Thyroid gland (tissue), 4 donors: Measurements from ENCODE around the gene RHBDL1. TPM values are rescaled to one million over a fixed set of nuclear protein-coding genes. Genes with fewer than 3 reads are reported as not detected.
"Not testable (repeated sequence)": the region's sequence is repeated elsewhere in the genome, so short reads cannot be mapped to it uniquely, and the experiment has no call there.

Experiments used
- DNase-seq, 2 donors: peaks; one replicate each; pipeline ENCODE4 v3.0.0-alpha.2; 2019
- H3K27ac ChIP-seq, 3 donors: fragments of 200-600 bp; sonication (generic); 1 replicate in 2 of 3; 2 replicates in 1 of 3; pipeline ENCODE4 v1.5.1; 2016 to 2019; ENCODE audit warnings: mild to moderate bottlenecking in 1 of 3, moderate library complexity in 1 of 3
- H3K27me3 ChIP-seq: fragments of 200-600 bp; sonication (generic); one replicate; pipeline ENCODE4 v1.5.1; 2019
- H3K36me3 ChIP-seq, 2 donors: fragments of 200-600 bp; sonication (generic); one replicate each; pipeline ENCODE4 v1.5.1; 2016 to 2019
- H3K4me1 ChIP-seq, 2 donors: fragments of 200-600 bp; sonication (generic); one replicate each; pipeline ENCODE4 v1.5.1; 2017 to 2019
- H3K4me3 ChIP-seq, 3 donors: fragments of 200-600 bp; sonication (generic); replicated peaks in 1 of 3; 1 replicate in 2 of 3; 2 replicates in 1 of 3; pipeline ENCODE4 v1.5.1; 2016; ENCODE audit warnings: mild to moderate bottlenecking in 1 of 3
- H3K9me3 ChIP-seq: fragments of 200-600 bp; sonication (generic); one replicate; pipeline ENCODE4 v1.5.1; 2017
- CTCF ChIP-seq, 6 experiments: fragments of 200-600 bp in 3 of 6; fragments of 450-650 bp in 3 of 6; sonication (generic) in 3 of 6; IDR thresholded peaks; one replicate each; pipeline ENCODE4 v1.5.1; 2016 to 2019; ENCODE audit warnings: antibody characterized with exemption in 6 of 6, mild to moderate bottlenecking in 2 of 6, inconsistent platforms in 1 of 6, moderate library complexity in 1 of 6
- POLR2A ChIP-seq, 2 donors: fragments of 450-650 bp; IDR thresholded peaks; one replicate each; pipeline ENCODE4 v1.6.1; 2017; ENCODE audit warnings: antibody characterized with exemption in 2 of 2, mild to moderate bottlenecking in 2 of 2, moderate library complexity in 1 of 2
- WGBS, 2 donors: methylation state at CpG; one replicate each; pipeline ENCODE4 v1.1.5; 2017; 5-methylcytosine and 5-hydroxymethylcytosine counted together
- intact Hi-C: fragments of 100-400 bp; cut with DNase I; formaldehyde crosslinking; loops from one replicate; pipeline ENCODE4 v1.15.1; 2023
- total RNA-seq, 4 donors: library from RNA; depleted of rRNA; stranded (reverse); fragments of >200 nt; gene quantifications; one replicate each; pipeline ENCODE4 v1.2.3, GENCODE V29; 2016

Gene RHBDL1
- total RNA-seq, 4 donors from 2014 or later: 0.27 to 0.63 (median 0.56) TPM; not detected in 1

DNA sequence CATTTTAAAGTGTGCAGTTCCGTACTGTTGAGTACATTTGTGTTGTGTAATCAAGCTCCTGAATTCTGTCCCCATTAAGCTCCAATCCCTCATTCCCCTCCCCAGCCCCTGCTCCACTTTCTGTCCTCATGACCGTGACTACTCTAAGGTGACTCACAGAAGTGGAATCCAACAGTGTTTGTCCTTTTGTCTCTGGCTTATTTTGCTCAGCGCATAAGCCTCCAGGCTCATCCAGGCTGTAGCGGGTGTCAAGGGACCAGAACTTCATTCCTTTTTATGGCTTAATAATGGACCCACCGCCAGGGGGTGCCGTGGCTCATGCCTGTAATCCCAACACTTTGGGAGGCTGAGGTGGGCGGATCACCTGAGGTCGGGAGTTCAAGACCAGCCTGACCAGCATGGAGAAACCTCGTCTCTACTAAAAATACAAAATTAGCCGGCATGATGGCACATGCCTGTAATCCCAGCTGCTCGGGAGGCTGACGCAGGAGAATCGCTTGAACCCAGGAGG is 37.3 kb downstream of the RHBDL1 start:
- H3K27ac ChIP-seq, H3K36me3 ChIP-seq, DNase-seq, H3K4me3 ChIP-seq, H3K9me3 ChIP-seq, H3K27me3 ChIP-seq: not testable (repeated sequence)
- peaks cover 15 to 22% of the 10 kb centered on the region in 2 donors for H3K4me1 ChIP-seq
- intact Hi-C loops: loop anchor here (10.0 kb wide), 1 partner anchor 342 kb away; no protein-coding TSS in a partner anchor
- 54% methylated on average over 13 of the region's 13 CpGs for WGBS, 2 donors
- TF ChIP-seq CTCF (IDR thresholded peaks at IDR 0.05): peak in 2 of 6 experiments; percentile 9 to 21

GRCh38 chr16:714079-714478 is 38.6 kb downstream of the RHBDL1 start:
- WGBS, 2 donors: 62 to 64% methylated on average over 9 to 10 of the region's 11 CpGs
- TF ChIP-seq POLR2A (IDR thresholded peaks at IDR 0.05) (no peak), CTCF (IDR thresholded peaks at IDR 0.05) (no peak)
- Histone ChIP-seq H3K9me3 (no peaks in the 10 kb centered on the region), H3K4me3 (peak overlapping the region in 1 of 3 donors; percentile 31), H3K27me3 (no peaks in the 10 kb centered on the region), H3K36me3 (no peaks in the 10 kb centered on the region), H3K4me1 (peaks cover 15 to 33% of the 10 kb centered on the region in 2 donors), H3K27ac (no peak overlapping the region)
- no peak for DNase-seq
- intact Hi-C loops: loop anchor here (10.0 kb wide), 1 partner anchor 341 kb away; no protein-coding TSS in a partner anchor

DNA sequence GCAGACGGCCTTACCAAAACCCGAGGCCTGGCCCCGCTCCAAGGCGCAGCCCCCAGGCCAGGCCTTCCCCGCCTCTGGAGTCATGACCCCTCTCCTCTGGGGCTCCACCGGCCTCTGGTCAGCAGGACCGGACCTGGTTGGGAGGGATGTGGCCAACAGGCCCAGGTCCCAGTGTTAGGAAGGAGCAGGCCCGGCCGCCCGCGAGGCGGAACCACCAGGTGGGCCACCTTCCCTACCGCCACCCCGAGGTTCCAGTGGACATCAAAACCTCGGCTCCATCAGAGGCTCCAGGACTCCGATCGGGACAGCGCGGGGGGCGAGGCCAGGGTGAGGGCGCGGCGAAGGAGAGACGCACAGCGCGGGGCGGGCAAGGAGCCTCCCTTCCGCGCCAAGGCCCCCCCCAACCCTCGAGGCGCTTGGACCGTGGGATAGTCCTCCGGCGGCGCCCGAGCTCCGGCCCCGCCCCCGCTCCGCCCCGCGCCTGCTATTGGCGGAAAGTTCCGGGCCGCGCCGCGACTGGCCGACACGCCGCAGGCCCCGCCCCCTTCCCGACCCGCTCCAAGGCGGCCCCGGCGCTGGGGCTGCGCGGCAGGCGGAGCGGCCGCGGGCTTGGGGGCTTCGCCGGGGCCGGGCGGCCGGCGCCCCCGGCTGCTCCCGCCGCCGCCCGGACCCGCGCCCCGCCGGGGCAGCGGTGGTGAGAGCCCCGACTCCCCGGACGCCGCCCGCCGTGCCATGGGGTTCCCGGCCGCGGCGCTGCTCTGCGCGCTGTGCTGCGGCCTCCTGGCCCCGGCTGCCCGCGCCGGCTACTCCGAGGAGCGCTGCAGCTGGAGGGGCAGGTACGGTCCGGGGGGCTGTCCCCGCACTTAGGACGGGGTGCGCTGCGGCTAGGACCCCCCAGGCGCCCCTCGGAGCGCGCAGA is 39.3 kb downstream of the RHBDL1 start, which contains the start of gene METRN:
METRN (plus strand) TSS at position 561 of the 919 bp plus-strand sequence; CDS start at position 733, 172 bp downstream.
- no peaks in the 10 kb centered on the region for H3K36me3 ChIP-seq
- H3K27ac ChIP-seq: no peak within 1 kb of the TSS
- peaks cover 17 to 39% of the 10 kb centered on the region in 2 donors for H3K4me1 ChIP-seq
- no peaks in the 10 kb centered on the region for H3K9me3 ChIP-seq
- intact Hi-C loops: loop anchor here (10.0 kb wide), 1 partner anchor 340 kb away; no protein-coding TSS in a partner anchor
- TF ChIP-seq CTCF (IDR thresholded peaks at IDR 0.05) (no peak), POLR2A (IDR thresholded peaks at IDR 0.05) (peak in 1 of 2 donors; percentile 46)
- WGBS, 2 donors: 14 to 33% methylated on average over 3 to 15 of the region's 108 CpGs
- DNase-seq: peak; percentile 94 to 96
- no peaks in the 10 kb centered on the region for H3K27me3 ChIP-seq
- H3K4me3 ChIP-seq: peak within 1 kb of the TSS; percentile 53 to 57 (median 53)

DNA sequence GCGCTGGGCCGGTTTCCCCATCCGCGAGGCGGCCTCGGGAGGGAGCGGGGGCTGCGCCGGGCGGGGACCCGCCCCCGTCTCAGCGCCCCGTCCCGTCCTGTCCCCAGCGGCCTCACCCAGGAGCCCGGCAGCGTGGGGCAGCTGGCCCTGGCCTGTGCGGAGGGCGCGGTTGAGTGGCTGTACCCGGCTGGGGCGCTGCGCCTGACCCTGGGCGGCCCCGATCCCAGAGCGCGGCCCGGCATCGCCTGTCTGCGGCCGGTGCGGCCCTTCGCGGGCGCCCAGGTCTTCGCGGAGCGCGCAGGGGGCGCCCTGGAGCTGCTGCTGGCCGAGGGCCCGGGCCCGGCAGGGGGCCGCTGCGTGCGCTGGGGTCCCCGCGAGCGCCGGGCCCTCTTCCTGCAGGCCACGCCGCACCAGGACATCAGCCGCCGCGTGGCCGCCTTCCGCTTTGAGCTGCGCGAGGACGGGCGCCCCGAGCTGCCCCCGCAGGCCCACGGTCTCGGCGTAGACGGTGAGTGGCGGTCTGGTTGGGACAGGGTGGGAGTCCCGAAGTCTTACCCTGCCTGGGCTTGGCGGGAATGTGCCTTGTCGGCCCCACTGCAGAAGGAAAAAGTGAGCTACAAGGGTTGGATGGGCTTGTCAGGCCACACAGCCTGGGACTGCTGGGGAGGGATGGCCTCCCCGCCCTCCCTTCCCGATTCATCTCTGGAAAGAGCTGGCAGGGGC is 40.2 kb downstream of the RHBDL1 start:
- peak in 1 of 6 experiments; percentile 8 for TF ChIP-seq CTCF (IDR thresholded peaks at IDR 0.05)
- TF ChIP-seq POLR2A (IDR thresholded peaks at IDR 0.05): no peak
- no peaks in the 10 kb centered on the region for H3K9me3 ChIP-seq
- intact Hi-C loops: loop anchor here (10.0 kb wide), 1 partner anchor 339 kb away; no protein-coding TSS in a partner anchor
- no peaks in the 10 kb centered on the region for H3K27me3 ChIP-seq
- H3K4me1 ChIP-seq: peaks cover 23 to 46% of the 10 kb centered on the region in 2 donors
- WGBS, 2 donors: 0 to 3% methylated on average over 2 to 19 of the region's 74 CpGs
- no peaks in the 10 kb centered on the region for H3K36me3 ChIP-seq
- DNase-seq: peak in 1 of 2 donors; percentile 35
- H3K4me3 ChIP-seq: peak overlapping the region; percentile 53 to 57 (median 53)
- no peak overlapping the region for H3K27ac ChIP-seq
